ENCODE data around the gene ODF2L.
"Not testable (repeated sequence)": the region's sequence is repeated elsewhere in the genome, so short reads cannot be mapped to it uniquely, and the experiment has no call there.

Gene ODF2L

DNA sequence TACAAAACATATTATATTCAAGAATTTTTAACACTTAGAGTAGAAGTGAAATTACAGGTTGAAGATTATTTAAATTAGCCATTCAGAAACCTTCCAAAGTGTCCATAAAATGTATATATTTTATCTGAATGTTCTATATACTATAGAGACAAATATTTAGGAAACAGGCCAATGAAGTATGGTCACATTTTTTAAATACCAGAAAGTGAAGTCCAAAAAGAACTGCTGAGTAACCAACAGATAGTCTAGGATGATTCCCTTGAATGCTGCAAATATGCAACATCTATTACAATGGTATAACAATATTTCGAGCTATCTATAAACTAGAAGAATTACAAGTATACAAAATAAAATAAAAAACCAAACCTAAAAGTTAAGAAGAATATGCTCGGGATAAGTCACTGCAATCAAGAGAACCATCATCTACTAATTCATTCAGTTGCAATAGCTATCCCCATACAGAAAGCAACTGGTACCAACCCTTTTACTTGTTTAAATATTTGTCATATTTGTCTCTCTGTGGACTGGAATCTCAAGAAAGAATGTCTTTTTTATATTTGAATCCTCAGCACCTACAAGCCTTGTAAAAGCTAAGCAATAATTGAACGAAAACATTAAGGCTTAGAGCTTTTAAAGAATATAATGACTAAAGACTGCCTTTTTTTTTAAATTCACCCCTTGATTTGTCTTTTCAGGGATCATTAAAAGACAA lies 8.1 kb downstream of the ODF2L start:
- no peak for DNase-seq

DNA sequence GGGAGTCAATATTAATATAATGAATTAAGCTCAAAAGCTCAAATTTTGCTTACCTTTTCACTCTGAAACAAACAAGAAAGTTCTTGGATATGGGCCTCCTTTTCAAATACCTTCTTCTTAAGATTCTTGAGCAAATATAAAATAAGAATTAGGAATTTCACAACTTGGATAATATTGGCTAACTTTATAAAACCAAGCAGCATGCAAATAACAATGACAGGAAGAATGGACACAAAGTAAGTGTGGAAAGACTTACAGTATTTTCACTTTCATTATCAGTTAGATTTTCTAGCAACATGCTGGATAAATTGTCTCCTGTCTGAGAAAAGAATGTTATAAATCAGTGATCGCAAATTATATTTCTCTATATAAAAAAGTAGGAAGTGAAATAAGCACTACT lies 13.2 kb downstream of the ODF2L start:
- DNase-seq: no peak

DNA sequence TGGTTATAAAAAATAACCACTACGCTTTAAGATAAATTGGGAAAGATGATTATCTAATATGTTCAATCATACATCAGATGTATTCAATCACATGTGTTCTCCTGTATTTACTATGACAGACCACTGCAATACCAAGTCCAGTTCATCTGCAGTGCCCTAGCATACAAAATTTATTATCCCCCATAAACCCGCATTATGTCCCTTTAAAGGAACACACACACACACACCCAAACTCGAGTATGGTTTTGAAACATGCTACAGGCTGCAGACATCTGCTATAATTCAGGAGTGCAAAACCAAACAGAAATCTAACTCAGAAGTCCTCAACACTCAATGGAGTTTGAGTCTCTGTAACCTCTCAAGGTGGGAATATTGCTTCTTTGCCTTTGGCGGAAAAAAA lies 14.9 kb downstream of the ODF2L start:
- no peak for DNase-seq

DNA sequence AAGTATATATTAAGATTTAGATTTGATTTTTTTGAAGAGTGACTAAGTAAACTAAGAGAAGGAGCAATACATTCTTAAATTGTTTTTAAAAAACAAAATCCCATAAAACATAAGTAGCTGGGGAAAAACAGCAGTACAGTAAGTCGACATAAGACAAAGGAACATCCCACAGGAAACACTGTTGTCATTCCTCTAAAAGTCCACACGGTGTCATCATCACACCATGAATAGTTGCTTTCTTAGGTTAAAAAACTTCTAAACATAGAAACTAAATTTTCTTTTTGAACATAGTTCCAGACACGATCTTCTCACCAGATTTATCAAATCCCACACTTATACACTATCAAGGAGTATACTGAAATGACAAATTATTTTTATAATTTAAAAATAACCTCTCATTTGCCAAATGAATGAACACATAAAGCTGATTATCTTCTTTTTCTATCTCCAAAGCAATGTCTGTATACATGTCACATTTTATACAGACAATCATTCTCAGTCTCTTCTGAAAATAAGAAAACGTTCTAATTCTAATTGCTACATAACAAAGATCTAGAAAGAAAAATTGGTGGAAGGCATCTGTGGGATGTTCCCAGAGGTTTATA lies 15.8 kb downstream of the ODF2L start:
- no peak for DNase-seq

DNA sequence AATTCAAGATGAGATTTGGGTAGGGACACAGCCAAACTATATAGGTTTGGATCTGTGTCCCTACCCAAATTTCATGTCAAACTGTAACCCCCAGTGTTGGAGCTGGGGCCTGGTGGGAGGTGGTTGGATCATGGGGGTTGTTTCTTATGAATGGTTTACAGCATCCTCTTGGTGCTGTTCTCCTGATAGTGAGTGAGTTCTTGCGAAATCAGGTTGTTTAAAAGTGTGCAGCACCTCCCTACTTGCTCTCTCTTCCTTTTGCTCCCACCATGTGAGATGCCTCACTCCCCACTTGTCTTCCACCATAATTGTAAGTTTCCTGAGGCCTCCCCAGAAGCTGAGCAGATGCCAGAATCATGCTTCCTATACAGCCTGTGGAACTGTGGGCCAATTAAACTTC lies 17.3 kb downstream of the ODF2L start:
- no peak for DNase-seq

DNA sequence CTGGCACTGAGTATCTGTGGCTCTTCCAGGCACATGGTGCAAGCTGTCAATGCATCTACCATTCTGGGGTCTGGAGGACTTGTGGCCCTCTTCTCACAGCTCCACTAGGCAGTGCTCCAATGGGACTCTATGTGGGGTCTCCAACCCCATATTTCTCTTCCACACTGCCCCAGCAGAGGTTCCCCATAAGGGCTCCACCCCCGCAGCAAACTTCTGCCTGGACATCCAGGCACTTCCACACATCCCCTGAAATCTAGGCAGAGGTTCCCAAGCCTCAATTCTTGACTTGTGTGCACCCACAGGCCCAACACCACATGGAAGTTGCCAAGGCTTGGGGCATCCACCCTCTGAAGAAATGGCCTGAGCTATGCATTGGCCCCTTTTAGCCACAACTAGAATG lies 18.8 kb downstream of the ODF2L start:
- no peak for DNase-seq

DNA sequence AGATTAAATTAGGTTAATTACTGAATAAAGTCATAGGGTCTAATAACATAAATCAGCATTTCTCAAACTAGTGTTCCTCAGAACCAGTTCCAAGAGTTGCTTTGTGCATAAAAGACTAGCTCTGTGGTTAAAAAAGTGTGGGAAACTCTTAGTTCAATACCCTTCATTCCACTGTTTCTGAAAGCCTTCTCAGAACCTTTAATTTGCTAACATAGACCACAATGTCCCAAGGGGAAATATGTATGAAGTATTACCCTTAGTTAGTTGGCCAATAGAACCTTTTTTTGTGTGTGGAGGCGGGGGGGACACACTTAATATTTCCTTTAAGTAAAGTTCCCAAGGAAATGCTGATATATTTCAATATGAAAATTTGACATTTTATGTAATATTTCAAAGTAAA lies 20.4 kb downstream of the ODF2L start:
- DNase-seq: no peak

DNA sequence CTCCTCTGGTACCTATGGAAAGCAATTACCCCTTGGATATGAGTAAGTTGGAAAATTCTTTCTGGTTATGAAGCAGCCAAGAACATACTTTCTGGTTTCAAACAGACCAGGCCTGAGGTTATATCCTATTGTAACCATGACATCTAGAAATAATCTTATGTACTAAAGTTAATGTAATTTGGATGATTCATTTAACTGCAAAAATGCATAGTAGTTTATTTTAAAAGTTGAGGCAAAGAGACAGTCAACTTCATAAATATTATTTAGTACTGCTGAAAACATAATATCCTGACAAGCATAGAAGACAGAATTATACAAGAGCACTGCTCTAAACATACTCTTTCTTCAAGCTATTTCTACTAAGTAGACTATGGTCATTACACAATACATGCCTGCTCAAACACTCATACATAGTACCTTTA lies 25.5 kb downstream of the ODF2L start:
- no peak for DNase-seq

DNA sequence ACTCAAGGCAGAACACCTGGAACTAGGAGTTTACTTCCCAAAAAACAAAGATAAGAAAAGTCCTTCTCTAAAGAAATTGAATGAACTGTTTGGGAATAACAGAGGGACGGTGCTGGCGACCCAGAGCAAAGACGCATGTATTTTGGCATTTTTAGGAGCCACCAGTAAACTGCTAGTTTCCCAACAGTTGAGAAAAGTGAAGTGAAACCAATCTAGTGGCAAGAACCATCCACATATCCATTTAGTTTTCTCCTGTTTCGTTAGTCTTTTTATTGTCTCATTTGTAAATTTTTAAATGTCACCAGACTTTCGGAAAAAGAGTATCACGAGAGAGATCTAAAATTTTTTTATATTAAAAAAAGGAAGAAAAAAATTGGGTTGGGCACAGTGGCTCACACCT lies 30.2 kb downstream of the ODF2L start:
- DNase-seq: no peak

DNA sequence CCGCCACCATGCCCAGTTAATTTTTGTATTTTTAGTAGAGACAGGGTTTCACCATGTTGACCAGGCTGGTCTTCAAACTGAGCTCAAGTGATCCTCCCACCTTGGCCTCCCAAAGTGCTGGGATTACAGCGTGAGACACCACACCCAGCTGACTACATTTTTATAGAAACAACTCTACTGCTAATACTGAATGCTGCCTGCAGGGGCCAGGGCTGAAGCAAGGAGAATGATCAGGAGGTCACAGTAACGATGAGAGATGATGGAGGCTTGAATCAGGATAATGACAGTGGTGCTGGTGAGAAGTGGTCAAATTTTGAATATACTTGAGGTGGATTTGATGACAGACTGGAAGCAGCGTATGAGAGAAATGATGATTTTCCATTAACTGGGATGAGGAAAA lies 33.3 kb downstream of the ODF2L start:
- DNase-seq: no peak

DNA sequence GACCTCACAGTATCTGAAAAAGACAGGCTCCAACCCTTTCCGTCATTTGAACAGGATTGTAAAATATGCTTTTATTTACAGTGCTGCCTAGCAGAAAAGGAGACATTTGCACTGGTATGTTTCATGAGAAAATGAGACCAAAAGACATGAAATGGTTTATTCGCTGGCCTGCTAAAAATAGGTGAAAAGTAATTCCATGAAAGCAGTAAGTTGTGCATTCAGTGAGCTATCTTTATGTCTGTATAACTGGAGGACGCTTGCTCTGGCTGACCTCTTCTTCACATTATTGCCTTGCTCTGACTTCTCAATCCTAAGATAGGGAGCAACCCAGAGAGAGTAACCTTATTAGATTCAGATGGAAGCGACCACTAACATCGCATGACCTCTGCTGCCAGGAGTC lies 38.3 kb downstream of the ODF2L start:
- DNase-seq: no peak

DNA sequence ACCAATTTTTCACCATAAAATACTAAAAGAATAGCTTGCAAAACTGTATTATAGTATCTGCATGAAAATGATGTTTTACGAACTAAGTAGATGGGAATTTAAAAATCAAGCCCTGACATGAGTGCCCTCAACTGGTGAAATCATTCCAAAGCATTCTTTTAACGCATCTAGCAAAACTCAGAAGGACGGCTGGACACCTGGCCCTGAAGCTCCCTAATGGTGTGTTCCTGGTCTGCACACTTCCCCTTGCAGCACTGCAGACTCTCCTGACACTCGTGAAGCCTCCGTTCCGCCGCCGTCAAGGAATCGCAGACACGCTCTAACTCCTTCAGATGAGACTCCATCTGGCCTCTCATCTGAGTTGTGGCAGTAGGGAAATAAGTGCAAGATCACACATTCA lies 39.9 kb downstream of the ODF2L start:
- no peak for DNase-seq

DNA sequence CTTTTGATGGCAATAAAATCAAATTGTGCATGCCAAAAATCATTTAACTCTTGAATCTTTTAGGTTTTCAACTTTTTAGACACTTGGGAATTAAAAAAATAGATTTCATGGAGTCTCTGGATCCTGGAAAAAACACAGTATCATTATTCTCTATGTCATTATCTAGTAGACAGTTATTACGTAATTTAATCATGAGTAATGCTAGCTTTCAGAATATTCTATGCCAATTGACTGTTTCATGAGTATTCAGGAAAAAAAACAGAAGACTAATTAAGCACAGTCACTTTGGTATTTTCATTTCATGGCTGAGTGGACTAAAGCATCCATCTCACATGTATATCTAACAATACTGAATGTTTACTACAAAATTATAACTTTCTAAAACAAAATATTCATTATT lies 44.0 kb downstream of the ODF2L start:
- DNase-seq: no peak

DNA sequence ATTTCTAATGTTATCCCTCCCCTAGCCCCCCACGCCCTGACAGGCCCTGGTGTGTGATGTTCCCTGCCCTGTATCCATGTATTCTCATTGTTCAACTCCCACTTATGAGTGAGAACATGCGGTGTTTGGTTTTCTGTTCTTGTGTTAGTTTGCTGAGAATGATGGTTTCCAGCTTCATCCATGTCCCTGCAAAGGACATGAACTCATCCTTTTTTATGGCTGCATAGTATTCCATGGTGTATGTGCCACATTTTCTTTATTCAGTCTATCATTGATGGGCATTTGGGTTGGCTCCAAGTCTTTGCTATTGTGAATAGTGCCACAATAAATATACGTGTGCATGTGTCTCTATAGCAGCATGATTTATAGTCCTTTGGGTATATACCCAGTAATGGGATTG lies 45.9 kb downstream of the ODF2L start:
- DNase-seq: not testable (repeated sequence)

DNA sequence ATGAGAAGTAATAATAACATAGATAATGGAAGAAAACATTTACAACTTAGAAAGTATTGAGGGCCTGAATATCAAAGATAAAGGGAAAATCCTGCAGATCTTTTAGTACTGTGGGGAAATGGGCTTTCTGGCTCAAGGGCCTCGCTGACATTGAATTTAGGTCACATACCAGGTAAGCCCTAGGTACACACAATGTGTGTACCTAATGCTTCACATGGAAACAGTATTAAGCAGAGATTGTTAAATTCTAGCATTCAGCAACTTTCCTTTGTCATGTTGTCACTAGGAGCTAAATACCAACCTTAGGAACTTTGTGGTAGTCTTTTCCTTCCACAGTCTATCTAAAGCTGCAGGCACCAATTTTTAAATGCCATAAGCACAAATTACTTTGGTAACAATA lies 49.7 kb downstream of the ODF2L start:
- DNase-seq: no peak

DNA sequence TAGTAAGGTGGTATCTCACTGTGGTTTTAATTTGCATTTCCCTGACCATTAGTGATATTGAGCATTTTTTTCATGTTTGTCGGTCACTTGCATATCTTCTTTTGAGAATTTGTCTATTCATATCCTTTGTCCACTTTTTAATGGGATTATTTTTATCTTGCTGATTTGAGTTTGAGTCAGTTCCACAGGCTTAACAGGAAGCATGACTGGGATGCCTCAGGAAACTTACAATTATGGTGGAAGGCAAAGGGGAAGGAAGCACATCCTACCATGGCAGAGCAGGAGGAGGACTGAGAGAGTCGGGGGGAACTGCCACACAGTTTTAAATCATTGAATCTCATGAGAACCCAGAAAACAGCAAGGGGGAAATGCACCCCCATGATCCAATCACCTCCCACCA lies 51.1 kb downstream of the ODF2L start:
- DNase-seq: no peak

DNA sequence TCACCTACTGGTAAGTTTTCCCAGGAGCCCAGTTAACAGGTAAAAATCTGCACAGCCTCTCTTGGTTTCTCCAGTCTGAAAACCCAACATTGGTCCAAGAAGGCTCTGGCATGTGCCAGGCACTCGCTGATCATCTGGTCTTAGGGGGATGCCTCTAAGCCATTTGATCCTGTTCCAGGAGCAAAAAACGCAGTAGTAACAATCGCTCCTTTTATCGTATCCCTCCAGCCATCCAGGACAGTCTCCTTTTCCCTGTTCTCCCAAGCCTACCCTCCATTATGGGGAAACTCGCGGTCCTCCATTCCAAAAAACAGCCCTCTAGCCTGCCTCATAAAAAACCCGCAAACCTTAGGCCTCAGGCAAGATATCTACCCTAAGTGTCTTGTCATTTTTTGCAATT lies 56.2 kb downstream of the ODF2L start:
- DNase-seq: no peak

DNA sequence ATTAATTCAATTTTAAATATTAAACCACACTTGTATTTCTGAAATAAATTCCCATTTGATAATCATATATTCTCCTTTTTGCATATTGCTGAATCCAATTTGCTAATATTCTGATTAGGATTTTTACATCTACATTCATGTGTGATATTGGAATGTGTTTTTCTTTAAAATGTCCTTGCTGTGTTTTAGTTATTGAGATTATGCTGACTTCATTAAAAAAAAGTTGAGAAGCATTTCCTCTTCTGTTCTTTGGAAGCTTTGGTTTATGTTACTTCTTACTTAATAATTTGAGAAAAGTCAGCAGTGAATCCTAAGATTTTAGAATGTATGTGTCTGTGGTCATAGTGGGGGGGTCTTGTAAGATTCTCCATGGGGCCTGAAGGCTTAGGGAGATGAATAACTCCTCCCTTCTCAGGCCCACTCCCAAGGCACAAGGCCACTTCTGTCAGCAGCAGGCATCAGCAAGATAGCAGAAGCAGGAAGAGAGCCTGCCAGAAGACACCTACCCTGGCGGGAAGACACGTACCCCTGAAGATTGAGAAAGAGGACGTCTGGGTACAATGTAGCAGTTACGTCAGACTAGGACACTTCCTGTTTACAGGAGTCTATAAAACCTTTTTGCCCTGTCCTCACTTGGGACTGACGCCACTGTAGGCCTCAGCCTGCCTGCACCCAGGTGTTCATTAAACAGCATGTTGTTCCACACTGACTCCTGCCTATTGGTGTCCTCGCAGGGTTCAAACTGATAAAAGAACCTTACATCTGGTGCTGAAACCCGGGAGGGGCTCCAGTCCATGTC lies 56.9 kb downstream of the ODF2L start:
- no peak for DNase-seq

DNA sequence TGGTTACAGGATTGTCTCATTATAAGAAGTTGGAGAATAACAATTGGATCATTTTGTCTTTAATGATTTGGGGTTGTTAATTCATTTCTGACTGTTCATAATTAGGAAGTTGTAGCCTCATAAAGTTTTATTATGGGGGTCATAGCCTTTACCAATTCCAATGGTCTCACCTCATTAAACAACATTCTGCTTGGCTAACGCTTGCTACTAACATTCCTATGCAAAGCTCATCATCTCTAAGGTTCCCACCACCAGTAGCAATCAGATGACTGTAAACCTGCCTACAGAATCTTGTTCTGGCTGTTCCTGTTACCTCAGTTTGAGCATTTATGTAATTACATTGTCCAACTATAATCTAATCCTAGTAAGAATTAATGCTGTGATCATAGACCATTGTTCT lies 60.2 kb downstream of the ODF2L start:
- DNase-seq: no peak

DNA sequence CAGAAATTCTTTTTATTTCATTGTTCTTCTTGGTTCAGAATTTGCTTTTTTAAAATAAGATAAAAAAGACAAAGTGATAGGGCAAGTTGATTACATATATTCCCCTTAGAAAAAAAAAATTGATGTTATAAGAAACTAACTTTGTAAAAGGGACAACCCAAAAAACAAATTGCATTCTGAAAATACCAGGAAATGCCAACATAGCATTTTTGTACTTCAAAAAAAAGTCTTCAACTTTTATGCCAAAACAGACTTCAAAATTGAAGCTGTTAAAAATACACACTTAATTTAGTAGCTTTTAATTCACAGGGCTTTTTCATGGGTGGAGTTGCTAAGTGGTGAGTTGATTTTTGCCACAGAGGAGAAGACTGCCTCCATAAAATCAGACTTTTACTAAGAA lies 70.9 kb downstream of the ODF2L start:
- no peak for DNase-seq

DNA sequence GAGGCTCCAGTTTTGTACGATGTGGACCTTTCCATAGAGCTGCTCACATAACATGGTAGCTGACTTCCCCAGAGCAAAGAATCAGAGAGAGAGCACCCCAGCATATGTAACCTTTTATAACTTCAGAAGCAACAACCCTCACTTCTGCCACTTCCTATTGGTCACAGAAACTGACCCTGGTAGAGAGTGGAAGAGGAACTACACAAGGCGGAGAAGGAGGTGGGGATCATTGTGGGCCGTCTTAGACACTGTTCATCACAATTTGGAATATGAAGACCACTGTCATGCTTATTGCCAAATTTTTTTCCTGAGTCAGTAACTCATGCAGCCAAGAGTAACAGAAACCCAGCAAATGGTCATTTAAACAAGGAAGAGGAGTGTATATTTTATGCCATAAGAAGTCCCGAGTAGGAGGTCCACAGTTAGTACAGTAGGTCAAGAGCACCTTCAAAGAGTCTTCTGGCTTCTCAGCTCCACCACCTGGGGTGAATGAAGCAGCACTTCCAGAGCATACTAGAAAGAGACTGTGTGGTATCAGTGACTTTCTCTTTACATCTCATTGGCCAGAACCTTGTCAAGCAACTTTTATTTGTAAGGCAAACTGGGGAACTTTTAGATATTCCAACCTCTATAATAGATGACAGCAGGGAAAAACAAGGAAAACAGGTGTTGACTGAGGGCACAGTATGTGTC lies 71.8 kb downstream of the ODF2L start:
- DNase-seq: no peak

DNA sequence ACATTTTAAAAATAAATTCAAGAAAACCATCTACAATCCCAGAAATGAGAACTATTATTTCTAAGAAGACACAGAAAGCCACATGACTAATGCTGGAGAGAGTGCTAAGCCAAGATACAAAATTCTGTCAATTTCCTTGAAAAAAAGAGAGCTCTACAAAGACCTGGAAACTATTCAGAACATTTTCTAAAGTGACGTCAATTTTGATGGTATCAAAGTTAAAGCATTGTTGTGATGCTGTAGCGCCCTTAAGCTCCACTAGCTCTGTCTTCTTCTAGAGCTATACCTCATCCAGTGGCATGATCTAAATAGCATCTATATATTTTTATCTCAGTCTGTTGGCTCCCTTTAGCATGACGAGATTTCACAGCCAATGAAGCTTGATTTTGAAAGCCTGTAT lies 73.9 kb downstream of the ODF2L start:
- DNase-seq: no peak

DNA sequence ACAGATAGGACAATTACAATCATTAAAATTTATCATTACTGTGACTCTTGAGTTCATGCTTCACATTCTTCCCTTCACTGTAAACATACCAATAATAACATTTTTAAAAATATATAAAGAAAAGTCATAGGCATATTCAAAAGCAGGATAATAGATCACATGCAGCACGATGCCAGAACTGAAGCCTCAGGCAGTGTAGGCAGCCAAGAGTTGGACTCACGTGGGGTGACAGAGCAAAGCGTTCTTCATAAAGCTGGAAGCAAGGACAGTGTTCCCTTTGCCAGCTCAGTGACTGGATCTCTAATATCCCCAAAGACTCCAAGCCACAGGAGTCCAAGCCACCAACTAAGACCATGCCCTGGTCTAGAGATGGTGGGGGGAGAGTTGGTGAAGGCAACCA lies 77.7 kb downstream of the ODF2L start:
- DNase-seq: no peak

DNA sequence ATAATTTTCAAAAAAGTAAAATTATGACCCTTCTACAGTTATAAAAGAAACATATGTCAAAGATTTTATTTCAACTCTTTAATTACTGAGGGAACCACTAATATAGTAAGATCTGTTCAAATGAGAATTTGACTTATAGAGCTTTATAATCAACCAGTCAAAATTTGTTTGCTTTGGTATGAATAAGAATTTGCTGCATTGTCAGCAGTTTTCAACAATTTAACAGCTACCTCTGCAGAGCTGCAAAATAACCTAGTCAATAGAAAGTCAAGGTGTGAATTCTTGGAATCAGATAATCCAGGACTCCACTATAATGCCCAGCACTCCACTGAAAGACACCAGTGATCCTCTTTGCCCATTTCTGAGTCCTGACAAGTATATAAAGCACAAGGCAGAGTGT lies 78.2 kb downstream of the ODF2L start:
- DNase-seq: no peak
